D721Med (cell line): ENCODE measurements around the gene SLC39A11.

Experiments used
- DNase-seq: peaks from one replicate; pipeline ENCODE4 v3.0.0; 2011; ENCODE audit warnings: low spot score; ENCODE audit not compliant: insufficient read length
- FAIRE-seq: peaks from 2 replicates; lab custom pipeline; 2011; peaks lifted over from hg19 to GRCh38; lab: Jason Lieb, UNC
- CTCF ChIP-seq: IDR thresholded peaks from 2 replicates; pipeline ENCODE4 v1.5.1; 2012; ENCODE audit warnings: mild to moderate bottlenecking, control low read depth; ENCODE audit not compliant: insufficient read depth; ENCODE audit errors: missing control alignments

Gene SLC39A11

DNA sequence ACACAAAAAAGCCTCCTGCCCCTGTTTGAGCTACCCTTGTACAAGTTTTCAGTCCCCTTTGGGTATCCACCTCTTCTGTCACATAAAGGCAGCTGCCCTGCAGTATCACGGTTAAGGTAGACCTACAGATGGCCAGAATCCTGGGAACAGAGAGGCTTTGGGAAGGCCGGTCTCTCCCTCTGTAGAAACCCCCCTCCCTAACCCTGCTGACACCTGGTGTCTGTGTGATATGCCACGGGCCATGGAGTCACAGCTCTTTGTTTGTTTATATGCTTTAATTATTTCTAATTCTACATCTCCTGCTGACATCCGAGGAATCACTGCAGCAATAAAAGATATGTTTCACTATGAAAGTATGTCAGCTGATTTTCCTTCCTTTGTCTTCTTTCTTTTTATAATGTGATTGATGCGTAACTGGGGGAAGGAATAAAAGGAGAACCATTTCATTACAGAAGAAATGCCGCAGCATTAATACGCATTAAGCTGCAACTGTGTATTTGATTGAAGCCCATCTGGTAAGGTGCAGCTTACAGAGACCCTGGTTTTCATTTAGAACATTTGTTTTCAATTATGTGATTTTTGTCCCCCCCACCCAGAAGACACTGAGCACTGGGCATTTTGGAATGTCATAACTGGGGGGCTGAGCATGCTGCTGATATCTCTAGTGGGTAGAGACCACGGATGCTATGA lies 142.1 kb downstream of the SLC39A11 start:
- peak; percentile 3 for TF ChIP-seq CTCF
- DNase-seq (peak; percentile 44), FAIRE-seq (peak; percentile 81)

DNA sequence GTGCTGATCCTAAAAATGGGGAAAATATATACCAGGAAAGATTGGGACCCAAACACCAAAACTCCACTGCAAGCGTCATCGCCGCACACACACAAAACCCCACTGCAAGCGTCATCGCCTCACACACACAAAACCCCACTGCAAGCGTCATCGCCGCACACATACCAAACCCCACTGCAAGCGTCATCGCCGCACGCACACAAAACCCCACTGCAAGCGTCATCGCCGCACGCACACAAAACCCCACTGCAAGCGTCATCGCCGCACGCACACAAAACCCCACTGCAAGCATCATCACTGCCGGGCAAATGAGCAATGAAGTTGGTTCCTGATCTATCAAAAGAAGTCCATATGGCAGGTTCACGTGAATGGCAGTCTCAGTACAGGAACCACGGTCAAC lies 144.4 kb downstream of the SLC39A11 start:
- no peak for DNase-seq
- TF ChIP-seq CTCF = no peak
- FAIRE-seq = no peak

- DNase-seq (no peak), FAIRE-seq (no peak)
- no peak for TF ChIP-seq CTCF
Measured at GRCh38 chr17:72947475-72947874, 145.0 kb downstream of the SLC39A11 start.

DNA sequence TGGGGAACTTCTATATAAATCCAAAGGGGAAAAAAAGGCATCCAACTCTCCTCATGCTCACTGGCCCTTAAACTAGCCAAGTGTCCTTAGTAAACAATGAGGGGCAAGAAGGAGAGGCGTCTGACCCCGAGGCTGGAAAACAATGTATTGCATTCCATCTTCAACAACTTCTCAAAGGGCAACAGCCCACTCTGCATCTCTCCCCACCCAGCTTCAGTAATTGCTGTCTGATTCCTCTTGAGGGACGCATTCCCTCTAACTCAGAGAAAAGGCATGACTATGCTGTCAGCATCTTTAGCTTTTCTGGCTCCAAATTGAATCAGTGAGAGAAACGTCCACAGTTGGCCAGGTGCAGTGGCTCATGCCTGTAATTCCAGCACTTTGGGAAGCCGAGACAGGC lies 145.8 kb downstream of the SLC39A11 start:
- DNase-seq (no peak), FAIRE-seq (no peak)
- TF ChIP-seq CTCF = no peak

GRCh38 chr17:72946156-72946555 lies 146.3 kb downstream of the SLC39A11 start:
- no peak for DNase-seq
- no peak for FAIRE-seq
- no peak for TF ChIP-seq CTCF

- no peak for FAIRE-seq
- no peak for TF ChIP-seq CTCF
- no peak for DNase-seq
Measured at GRCh38 chr17:72945473-72945872, 147.0 kb downstream of the SLC39A11 start.
